Cardiac fibroblast (primary cell): Measurements from ENCODE around the gene IL1R2.
A peak's percentile ranks its signal among the peaks of the same experiment; 100 is the strongest.

Experiments used
- DNase-seq, 2 donors: peaks; one replicate each; pipeline versions ENCODE4 v3.0.0 to v3.0.0-alpha.2; 2010; ENCODE audit warnings: low read depth in 2 of 2
- H3K4me3 ChIP-seq, 2 donors: replicated peaks in 1 of 2; 1 replicate in 1 of 2; 2 replicates in 1 of 2; pipeline ENCODE4 v1.5.1; 2011; ENCODE audit warnings: low read depth in 2 of 2, low read length in 2 of 2, mild to moderate bottlenecking in 2 of 2, moderate library complexity in 1 of 2
- TF ChIP-seq, protein P1 (sequence below): IDR thresholded peaks from one replicate; pipeline ENCODE4 v1.5.1; 2011; ENCODE audit warnings: low read depth, mild to moderate bottlenecking, low read length, inconsistent platforms

Gene IL1R2

DNA sequence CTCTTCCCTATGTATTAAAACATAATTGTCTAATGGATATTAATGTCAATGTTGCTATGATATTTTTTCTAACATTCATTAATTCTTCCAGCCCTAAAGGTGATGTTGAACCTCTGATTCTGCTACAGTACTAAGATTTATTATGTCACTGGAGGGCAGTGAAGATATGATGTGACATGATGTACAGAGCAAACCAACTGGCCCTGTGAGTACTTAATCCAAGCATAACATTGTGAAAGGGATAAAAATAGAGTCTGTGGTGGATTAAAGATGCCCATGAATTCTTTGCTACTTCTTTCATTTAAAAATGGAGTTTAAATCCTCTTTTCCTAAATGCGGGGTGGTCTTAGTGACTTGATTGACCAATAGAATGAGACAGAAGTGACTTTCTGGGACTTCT lies 51.8 kb downstream of the IL1R2 start:
- H3K4me3 ChIP-seq, result no peak overlapping the region
- TF ChIP-seq, protein P1, sequence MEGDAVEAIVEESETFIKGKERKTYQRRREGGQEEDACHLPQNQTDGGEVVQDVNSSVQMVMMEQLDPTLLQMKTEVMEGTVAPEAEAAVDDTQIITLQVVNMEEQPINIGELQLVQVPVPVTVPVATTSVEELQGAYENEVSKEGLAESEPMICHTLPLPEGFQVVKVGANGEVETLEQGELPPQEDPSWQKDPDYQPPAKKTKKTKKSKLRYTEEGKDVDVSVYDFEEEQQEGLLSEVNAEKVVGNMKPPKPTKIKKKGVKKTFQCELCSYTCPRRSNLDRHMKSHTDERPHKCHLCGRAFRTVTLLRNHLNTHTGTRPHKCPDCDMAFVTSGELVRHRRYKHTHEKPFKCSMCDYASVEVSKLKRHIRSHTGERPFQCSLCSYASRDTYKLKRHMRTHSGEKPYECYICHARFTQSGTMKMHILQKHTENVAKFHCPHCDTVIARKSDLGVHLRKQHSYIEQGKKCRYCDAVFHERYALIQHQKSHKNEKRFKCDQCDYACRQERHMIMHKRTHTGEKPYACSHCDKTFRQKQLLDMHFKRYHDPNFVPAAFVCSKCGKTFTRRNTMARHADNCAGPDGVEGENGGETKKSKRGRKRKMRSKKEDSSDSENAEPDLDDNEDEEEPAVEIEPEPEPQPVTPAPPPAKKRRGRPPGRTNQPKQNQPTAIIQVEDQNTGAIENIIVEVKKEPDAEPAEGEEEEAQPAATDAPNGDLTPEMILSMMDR, result no peak
- no peak for DNase-seq

DNA sequence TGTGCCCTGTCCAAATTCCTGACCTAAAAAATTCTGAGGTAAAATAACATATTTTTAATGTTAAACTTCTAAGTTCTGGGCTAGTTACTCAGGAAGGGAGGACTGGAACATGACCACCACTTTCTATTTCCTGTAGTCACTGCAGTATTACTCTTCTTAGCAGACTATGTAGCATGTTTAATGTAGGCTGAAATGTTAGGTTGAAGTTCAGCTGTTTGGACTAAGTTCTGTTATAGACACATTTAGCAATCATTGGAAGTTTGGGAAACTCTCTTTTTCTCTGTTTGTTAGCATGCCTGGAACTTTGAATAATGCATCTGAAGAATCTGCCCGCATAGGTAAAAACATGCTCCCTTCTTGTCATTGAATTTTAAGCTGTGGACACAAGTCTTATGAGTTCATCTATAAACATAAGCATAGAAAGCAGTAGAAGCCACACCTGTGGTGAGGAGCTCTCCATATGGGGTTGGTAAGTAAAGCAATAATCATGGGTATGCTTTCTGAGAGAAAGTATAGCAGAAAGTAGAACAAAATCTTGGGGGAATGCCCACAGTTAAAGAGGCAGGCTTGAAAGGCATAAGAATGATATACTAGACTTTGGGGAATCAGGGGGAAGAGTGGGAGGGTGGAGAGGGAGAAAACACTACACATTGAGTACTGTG lies 52.6 kb downstream of the IL1R2 start:
- DNase-seq, result no peak
- H3K4me3 ChIP-seq, result no peak overlapping the region
- TF ChIP-seq, protein P1, result no peak

DNA sequence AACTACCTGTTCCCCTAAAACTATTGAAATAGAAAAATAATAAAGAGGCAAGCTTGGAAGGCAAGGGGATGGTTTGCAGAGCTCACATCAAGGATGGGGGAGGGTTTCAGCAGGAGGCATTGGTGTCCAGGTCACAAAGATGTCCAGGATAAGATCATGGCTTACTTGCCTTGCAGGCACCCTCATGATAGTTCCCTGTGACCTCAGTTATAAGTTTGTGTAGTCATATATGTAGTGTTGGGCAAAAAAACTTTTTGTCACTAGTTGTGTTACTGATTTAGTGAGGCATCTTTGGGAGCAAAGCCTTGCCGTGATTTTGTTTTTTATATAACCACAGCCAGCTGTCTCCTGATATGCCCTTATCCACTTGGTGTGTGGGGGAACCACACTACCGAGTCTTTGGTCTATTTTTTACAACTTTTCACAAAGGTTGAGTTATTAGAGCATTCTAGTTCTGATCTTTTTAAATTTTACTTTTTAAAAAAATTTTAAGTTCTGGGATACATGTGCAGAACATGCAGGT lies 53.3 kb downstream of the IL1R2 start:
- H3K4me3 ChIP-seq, result no peak overlapping the region
- no peak for DNase-seq
- TF ChIP-seq, protein P1, result no peak

DNA sequence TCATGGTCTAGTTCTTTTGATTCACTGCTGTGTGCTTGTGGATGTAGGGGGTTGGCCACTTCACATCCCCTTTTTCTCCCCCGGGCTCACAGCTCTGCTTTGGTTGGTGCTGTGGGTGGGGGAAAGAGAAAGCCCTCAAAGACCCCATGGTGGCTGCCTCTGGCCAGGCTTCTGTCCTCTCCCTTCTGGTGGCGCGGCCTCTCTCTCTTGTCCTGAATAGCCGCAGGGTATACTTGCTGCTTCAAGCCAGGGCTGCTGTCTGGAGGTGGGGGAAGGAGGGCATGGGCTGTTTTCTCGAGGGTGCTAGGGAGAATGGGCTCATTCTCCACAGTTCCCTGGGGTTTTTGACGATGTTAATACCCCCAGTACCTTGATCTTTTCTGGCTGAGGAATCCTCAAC lies 53.9 kb downstream of the IL1R2 start:
- H3K4me3 ChIP-seq, result no peak overlapping the region
- no peak for DNase-seq
- TF ChIP-seq, protein P1, result no peak

DNA sequence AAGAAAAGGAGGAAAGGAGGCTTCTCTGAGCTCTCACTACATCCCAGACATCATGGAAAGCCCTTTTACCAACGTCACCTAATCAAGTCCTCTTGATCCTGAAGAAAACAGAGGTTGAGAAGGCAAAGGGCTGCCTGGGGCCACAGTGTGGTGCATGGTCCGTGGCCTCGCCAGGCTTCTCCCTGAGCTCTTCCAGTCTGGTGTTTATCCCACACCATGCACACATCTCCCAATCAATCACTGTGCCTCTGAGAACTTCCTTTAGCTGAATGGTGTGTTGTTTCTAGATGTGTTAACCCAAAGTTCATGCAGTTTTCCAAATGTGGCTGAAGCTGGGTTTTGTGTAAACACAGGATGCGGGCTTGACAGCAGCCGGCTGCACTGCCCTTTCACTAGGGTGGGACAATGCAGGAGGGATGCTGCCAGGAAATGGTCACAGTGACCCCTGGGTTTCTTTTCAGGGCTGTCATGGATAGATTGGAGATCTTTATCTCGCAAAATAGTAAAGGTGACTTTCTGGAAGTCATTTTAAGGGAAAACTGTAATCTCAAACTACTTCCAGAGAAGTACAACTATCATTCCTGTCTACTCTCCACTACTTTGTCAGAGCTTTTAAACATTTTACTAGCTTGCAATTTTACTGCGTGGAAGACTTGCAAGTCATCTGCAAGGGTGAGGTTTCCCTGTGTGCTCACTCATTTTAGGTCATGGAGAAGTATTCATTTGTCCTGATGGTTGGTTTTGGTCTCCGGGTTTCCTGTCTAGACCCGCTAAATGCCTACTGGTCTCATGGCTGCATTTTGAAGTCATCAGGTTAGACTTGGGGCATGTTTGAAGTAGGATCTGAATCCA lies 54.6 kb downstream of the IL1R2 start:
- no peak for DNase-seq
- no peak overlapping the region for H3K4me3 ChIP-seq
- TF ChIP-seq, protein P1, result no peak

DNA sequence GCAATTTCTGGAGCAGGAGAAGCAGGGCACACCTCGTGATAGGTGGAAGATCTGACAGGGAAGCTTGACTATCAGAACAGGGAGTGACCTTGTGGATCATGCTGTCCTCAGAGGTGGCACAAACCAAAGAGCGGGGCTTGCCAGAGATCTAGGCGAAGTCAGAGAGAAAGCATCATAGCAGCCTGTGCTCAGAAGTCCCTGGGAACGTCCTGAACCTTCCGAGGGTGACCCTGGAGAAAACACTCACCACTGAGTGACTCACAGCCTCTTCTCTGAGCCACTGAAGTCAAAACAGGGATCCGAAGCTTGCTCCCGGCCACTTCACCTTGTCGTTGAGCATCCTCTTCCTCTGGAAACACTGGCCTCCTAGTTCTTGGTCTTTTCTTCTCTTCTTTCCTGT lies 56.7 kb downstream of the IL1R2 start:
- TF ChIP-seq, protein P1, result no peak
- DNase-seq, result peak; percentile 56 to 89
- H3K4me3 ChIP-seq, result no peak overlapping the region
